ENCODE results near the gene TMUB2. TPM values are rescaled to one million over a fixed set of nuclear protein-coding genes. Genes with fewer than 3 reads are reported as not detected.

Gene TMUB2
- total RNA-seq, 1 experiment from 2014 or later, result 19.1 TPM

DNA sequence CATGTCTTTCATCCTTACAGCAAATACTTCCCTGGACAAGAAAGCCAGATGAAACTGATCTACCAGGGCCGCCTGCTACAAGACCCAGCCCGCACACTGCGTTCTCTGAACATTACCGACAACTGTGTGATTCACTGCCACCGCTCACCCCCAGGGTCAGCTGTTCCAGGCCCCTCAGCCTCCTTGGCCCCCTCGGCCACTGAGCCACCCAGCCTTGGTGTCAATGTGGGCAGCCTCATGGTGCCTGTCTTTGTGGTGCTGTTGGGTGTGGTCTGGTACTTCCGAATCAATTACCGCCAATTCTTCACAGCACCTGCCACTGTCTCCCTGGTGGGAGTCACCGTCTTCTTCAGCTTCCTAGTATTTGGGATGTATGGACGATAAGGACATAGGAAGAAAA lies 3.7 kb downstream of the TMUB2 start:
- Histone ChIP-seq H3K4me3 (ENCODE audit: insufficient read depth, low read depth, low read length) (no peak overlapping the region), H3K27me3 (ENCODE audit: control insufficient read depth, insufficient read depth, low read length) (no peaks in the 10 kb centered on the region), H3K36me3 (replicated peaks; ENCODE audit: control insufficient read depth, insufficient read depth, low read length) (peaks cover 18% of the 10 kb centered on the region)
- DNase-seq, result no peak

DNA sequence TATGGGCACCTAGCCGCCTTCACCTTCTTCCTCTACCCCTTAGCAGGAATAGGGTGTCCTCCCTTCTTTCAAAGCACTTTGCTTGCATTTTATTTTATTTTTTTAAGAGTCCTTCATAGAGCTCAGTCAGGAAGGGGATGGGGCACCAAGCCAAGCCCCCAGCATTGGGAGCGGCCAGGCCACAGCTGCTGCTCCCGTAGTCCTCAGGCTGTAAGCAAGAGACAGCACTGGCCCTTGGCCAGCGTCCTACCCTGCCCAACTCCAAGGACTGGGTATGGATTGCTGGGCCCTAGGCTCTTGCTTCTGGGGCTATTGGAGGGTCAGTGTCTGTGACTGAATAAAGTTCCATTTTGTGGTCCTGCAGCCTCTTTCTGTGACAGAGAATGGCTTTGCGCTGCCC lies 4.6 kb downstream of the TMUB2 start:
- no peak for DNase-seq
- Histone ChIP-seq H3K4me3 (ENCODE audit: insufficient read depth, low read depth, low read length) (no peak overlapping the region), H3K27me3 (ENCODE audit: control insufficient read depth, insufficient read depth, low read length) (no peaks in the 10 kb centered on the region), H3K36me3 (replicated peaks; ENCODE audit: control insufficient read depth, insufficient read depth, low read length) (peaks cover 24% of the 10 kb centered on the region)

DNA sequence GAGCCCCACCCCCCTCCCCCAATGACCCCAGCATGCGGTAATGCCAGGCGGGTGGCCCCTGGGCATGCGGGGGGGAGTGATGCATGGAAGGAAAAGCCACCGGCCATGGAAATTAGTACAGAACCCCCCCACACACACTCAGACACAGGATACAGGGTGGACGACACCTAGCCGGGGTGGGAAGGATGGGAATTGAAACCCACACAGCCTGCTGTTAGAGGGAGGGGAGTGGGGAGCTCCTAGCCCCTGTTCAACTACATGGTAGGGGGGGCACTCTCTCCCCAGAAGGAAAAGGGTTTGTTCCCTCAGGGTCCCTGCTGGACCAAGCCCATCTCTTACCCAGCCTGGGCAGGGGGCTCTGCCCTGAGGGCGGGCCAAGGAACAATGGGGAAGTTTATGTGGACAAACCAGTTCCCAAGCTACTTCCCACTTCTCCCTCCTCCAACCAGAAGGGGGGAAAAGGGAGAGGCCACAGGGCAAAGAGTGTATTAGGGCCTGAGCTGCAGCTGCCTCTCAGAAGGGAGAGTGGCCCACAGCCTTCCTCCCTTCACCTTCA lies 5.2 kb downstream of the TMUB2 start:
- Histone ChIP-seq H3K36me3 (replicated peaks; ENCODE audit: control insufficient read depth, insufficient read depth, low read length) (peaks cover 28% of the 10 kb centered on the region), H3K27me3 (ENCODE audit: control insufficient read depth, insufficient read depth, low read length) (no peaks in the 10 kb centered on the region), H3K4me3 (ENCODE audit: insufficient read depth, low read depth, low read length) (no peak overlapping the region)
- peak; percentile 83 for DNase-seq

GRCh38 chr17:44192750-44193149 lies 6.0 kb downstream of the TMUB2 start:
- Histone ChIP-seq H3K36me3 (replicated peaks; ENCODE audit: control insufficient read depth, insufficient read depth, low read length) (peaks cover 35% of the 10 kb centered on the region), H3K4me3 (ENCODE audit: insufficient read depth, low read depth, low read length) (no peak overlapping the region), H3K27me3 (ENCODE audit: control insufficient read depth, insufficient read depth, low read length) (no peaks in the 10 kb centered on the region)
- DNase-seq, result no peak

- no peaks in the 10 kb centered on the region for H3K27me3 ChIP-seq (ENCODE audit: control insufficient read depth, insufficient read depth, low read length)
- no peak overlapping the region for H3K4me3 ChIP-seq (ENCODE audit: insufficient read depth, low read depth, low read length)
- peaks cover 35% of the 10 kb centered on the region for H3K36me3 ChIP-seq (replicated peaks; ENCODE audit: control insufficient read depth, insufficient read depth, low read length)
- DNase-seq, result no peak
Observed at GRCh38 chr17:44193326-44194084, 6.7 kb downstream of the TMUB2 start.

- Histone ChIP-seq H3K36me3 (replicated peaks; ENCODE audit: control insufficient read depth, insufficient read depth, low read length) (peaks cover 33% of the 10 kb centered on the region), H3K27me3 (ENCODE audit: control insufficient read depth, insufficient read depth, low read length) (no peaks in the 10 kb centered on the region), H3K4me3 (ENCODE audit: insufficient read depth, low read depth, low read length) (no peak overlapping the region)
- DNase-seq, result no peak
Observed at GRCh38 chr17:44197107-44197506, 10.3 kb downstream of the TMUB2 start.

DNA sequence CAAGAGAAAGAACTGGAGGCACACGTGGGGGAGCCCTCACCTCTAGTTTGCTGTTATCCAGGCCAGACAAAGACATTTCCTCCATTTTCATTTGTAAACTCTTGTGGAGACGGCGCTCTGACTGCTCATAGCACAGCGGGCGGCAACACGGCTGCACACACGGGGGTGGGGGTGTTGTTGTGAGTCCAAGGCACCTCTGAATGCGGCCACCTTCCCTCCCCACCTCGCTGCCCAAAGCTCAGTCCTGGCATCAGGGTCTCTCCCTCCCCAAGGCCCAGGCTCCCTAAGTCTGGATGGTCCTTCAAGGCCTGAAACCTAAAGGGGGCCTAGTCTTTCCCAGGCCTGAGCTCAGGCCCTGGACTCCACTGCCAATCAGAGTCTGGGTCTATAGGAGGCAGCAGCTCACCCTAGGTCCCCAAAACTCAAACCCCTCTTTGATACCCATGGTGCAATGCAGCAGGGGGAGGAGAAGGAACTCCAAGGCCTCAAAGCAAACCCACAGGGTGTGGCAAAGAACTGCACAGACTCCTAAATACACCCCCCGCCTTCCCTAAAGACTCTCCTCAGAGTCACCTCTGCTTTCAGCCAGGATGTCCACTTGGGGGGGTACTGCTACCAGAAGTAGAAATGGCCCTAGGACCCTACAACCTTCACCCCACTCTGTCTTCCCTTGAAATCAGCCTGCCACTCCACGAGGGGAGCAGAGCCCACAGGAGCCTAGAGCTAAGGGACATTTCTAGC lies 11.4 kb downstream of the TMUB2 start:
- peak; percentile 72 for DNase-seq
- peak overlapping the region; percentile 88 for H3K4me3 ChIP-seq (ENCODE audit: insufficient read depth, low read depth, low read length)
- H3K27me3 ChIP-seq (ENCODE audit: control insufficient read depth, insufficient read depth, low read length), result no peaks in the 10 kb centered on the region
- H3K36me3 ChIP-seq (replicated peaks; ENCODE audit: control insufficient read depth, insufficient read depth, low read length), result peaks cover 33% of the 10 kb centered on the region

- peak overlapping the region; percentile 88 for H3K4me3 ChIP-seq (ENCODE audit: insufficient read depth, low read depth, low read length)
- H3K27me3 ChIP-seq (ENCODE audit: control insufficient read depth, insufficient read depth, low read length), result no peaks in the 10 kb centered on the region
- H3K36me3 ChIP-seq (replicated peaks; ENCODE audit: control insufficient read depth, insufficient read depth, low read length), result peaks cover 30% of the 10 kb centered on the region
- peak; percentile 100 for DNase-seq
Observed at GRCh38 chr17:44198721-44199552, 12.2 kb downstream of the TMUB2 start.

DNA sequence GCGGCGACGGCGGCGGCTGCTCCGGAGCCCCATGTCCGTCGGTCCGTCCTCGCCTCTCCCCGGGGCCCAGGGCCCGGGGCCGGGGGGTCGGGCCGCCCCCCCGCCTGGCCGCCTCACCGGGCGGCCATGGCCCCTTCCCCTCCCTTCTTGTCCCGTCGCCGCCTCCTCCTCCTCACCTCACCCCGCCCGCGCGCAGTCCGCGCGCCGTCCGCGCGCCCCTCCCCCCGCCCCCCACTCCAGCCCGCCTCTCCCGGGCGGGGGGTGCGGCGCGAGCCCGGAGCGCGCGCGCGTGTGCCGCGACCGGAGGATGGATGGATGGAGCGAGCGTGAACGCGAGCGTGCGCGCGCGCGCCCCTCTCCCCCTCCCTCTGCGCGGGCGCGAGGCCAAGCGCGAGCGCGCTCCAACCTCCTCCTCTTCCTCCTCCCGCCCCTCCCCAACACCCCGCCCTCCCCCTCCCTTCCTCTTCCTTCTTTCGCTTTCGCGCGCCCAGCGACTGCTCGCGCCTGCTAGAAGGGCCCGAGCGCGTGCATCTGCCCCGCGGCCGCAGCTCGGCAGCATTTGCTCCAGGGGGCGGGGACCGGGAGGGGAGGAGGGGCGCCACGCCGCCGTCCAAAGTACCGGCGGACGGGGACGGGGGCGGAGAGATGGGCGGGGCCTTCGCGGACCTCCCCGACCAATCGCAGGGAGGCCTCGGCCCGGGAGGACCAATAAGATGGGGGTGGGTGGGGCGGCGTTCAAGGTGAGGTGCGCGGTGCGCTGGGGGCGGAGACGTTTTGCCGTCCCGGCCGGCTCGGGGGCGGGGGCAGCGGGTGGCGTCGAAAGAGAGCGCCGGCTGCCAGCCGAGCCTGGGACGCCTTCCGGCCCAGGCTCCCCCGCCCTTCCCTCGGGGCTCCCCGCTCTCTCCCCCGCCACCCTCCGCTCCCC lies 13.0 kb downstream of the TMUB2 start, which contains the start of gene ATXN7L3:
ATXN7L3 (minus strand) TSS at position 332 of the 925 bp plus-strand sequence. CDS start 1,814 bp downstream, outside the sequence.
- H3K4me3 ChIP-seq (ENCODE audit: insufficient read depth, low read depth, low read length), result peak within 1 kb of the TSS; percentile 88
- H3K36me3 ChIP-seq (replicated peaks; ENCODE audit: control insufficient read depth, insufficient read depth, low read length), result peaks cover 22% of the 10 kb centered on the region
- DNase-seq, result peak; percentile 100
- no peaks in the 10 kb centered on the region for H3K27me3 ChIP-seq (ENCODE audit: control insufficient read depth, insufficient read depth, low read length)

GRCh38 chr17:44200478-44201155 lies 13.8 kb downstream of the TMUB2 start:
- no peak for DNase-seq
- H3K36me3 ChIP-seq (replicated peaks; ENCODE audit: control insufficient read depth, insufficient read depth, low read length), result peaks cover 16% of the 10 kb centered on the region
- H3K27me3 ChIP-seq (ENCODE audit: control insufficient read depth, insufficient read depth, low read length), result no peaks in the 10 kb centered on the region
- peak overlapping the region; percentile 78 for H3K4me3 ChIP-seq (ENCODE audit: insufficient read depth, low read depth, low read length)

DNA sequence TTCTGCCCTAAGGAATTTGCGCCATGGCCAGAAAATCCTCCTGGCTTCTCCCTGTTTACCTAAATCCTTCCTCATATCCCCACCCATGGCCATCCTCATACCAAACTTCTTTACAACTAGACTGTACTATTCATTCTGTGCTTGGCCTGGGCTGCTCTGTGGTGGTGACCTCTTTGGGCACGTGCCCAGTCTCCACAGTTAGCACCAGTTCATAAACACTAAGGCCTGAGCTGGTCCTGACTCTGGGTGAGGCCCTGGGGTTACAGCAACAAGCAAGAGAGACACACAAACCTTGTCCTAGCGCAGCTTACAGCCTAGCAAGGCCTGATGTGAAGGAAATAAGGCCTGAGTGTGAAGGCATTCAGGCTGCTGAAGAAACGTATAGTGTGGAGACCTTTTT lies 16.0 kb downstream of the TMUB2 start:
- peaks cover 5% of the 10 kb centered on the region for H3K36me3 ChIP-seq (replicated peaks; ENCODE audit: control insufficient read depth, insufficient read depth, low read length)
- no peaks in the 10 kb centered on the region for H3K27me3 ChIP-seq (ENCODE audit: control insufficient read depth, insufficient read depth, low read length)
- no peak for DNase-seq
- no peak overlapping the region for H3K4me3 ChIP-seq (ENCODE audit: insufficient read depth, low read depth, low read length)

DNA sequence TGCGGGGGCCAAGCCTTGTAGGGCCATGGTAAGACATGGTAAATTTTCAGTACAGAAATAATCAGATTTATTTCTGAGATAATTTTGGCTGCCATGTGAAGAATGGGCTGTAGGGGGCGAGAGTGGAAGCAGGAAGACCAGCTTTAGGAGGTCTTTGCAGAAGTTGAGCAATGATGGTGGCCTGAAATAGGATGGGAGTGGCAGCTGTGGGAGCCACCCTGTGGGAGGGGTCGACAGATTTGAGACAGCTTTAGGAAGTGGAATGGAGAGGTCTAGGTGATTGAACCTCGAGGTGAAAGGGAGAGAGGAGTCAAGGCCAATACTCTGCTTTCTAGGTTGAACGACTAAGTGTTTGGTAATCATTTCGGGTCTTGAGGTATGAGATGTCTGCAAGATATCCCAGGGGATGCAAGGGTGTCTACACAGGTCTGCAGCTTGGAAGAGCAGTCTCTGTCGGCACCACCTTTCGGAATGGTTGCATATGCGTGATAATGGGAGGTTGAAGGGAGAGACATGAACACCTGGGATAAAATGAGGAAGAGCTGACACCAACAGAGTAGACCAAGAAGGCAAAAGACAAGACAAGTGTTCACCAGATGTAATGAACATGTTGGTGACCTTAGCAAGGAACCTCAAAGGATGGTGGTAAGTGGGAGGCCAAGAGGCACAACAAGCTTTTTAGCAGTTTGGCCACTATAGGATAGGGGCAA lies 17.1 kb downstream of the TMUB2 start:
- H3K4me3 ChIP-seq (ENCODE audit: insufficient read depth, low read depth, low read length), result no peak overlapping the region
- H3K27me3 ChIP-seq (ENCODE audit: control insufficient read depth, insufficient read depth, low read length), result no peaks in the 10 kb centered on the region
- H3K36me3 ChIP-seq (replicated peaks; ENCODE audit: control insufficient read depth, insufficient read depth, low read length), result peaks cover 14% of the 10 kb centered on the region
- DNase-seq, result peak; percentile 89

All from H7 (cell line).